Mesenchymal stem cell (in vitro differentiated cells and primary cell): ENCODE data around the gene DOCK8.

ENCODE experiments used
- DNase-seq: peaks from one replicate; pipeline ENCODE4 v3.0.0-alpha.2; 2013
- H2AFZ ChIP-seq: one replicate; pipeline ENCODE4 v1.6.1; 2013; ENCODE audit warnings: low read depth, mild to moderate bottlenecking, control low read depth, inconsistent platforms, low read length, moderate library complexity
- H2AK5ac ChIP-seq: 2 replicates; pipeline ENCODE4 v1.6.1; 2013; ENCODE audit warnings: low read length, moderate library complexity, mild to moderate bottlenecking, inconsistent platforms; ENCODE audit not compliant: severe bottlenecking
- H2BK120ac ChIP-seq: one replicate; pipeline ENCODE4 v1.6.1; 2013; ENCODE audit warnings: low read depth, mild to moderate bottlenecking, inconsistent platforms, low read length, moderate library complexity
- H2BK12ac ChIP-seq, 2 experiments: one replicate each; pipeline ENCODE4 v1.6.1; 2013; ENCODE audit warnings: inconsistent platforms in 2 of 2, low read length in 2 of 2, mild to moderate bottlenecking in 2 of 2, moderate library complexity in 2 of 2, control low read depth in 1 of 2
- H2BK15ac ChIP-seq: one replicate; pipeline ENCODE4 v1.6.1; 2013; ENCODE audit warnings: mild to moderate bottlenecking, low read depth, inconsistent platforms; ENCODE audit not compliant: poor library complexity, severe bottlenecking
- H2BK5ac ChIP-seq: 2 replicates; pipeline ENCODE4 v1.6.1; 2013; ENCODE audit warnings: low read depth, mild to moderate bottlenecking, low read length, control low read depth, inconsistent platforms; ENCODE audit not compliant: poor library complexity, severe bottlenecking
- H3K14ac ChIP-seq, 2 experiments: one replicate each; pipeline ENCODE4 v1.6.1; 2013; ENCODE audit warnings: inconsistent platforms in 2 of 2, low read length in 2 of 2, control low read depth in 1 of 2, mild to moderate bottlenecking in 1 of 2, moderate library complexity in 1 of 2
- H3K18ac ChIP-seq, 2 experiments: one replicate each; pipeline ENCODE4 v1.6.1; 2013; ENCODE audit warnings: inconsistent platforms in 2 of 2, low read length in 2 of 2, control low read depth in 1 of 2, low read depth in 1 of 2, mild to moderate bottlenecking in 1 of 2
- H3K23ac ChIP-seq, 2 experiments: one replicate each; pipeline ENCODE4 v1.6.1; 2013; ENCODE audit warnings: inconsistent platforms in 2 of 2, low read length in 2 of 2, mild to moderate bottlenecking in 2 of 2, moderate library complexity in 2 of 2, control low read depth in 1 of 2
- H3K27ac ChIP-seq: 2 replicates; pipeline ENCODE4 v1.5.1; 2013; ENCODE audit warnings: mild to moderate bottlenecking, moderate library complexity, low read length, control low read depth, inconsistent platforms; ENCODE audit not compliant: poor library complexity, severe bottlenecking
- H3K27me3 ChIP-seq, 2 experiments: 2 replicates each; pipeline versions ENCODE4 v1.6.1 to v1.7.0; 2013; ENCODE audit warnings: low read length in 2 of 2, mild to moderate bottlenecking in 2 of 2, moderate library complexity in 2 of 2, control low read depth in 1 of 2, inconsistent platforms in 1 of 2; ENCODE audit not compliant: control insufficient read depth in 1 of 2, insufficient read depth in 1 of 2
- H3K36me3 ChIP-seq, 2 experiments: 2 replicates each; pipeline versions ENCODE4 v1.6.1 to v1.7.0; 2013; ENCODE audit warnings: low read length in 2 of 2, control low read depth in 1 of 2, inconsistent platforms in 1 of 2, low read depth in 1 of 2, mild to moderate bottlenecking in 1 of 2; ENCODE audit not compliant: insufficient read depth in 2 of 2, control insufficient read depth in 1 of 2
- H3K4ac ChIP-seq, 2 experiments: one replicate each; pipeline ENCODE4 v1.6.1; 2013; ENCODE audit warnings: inconsistent platforms in 2 of 2, low read length in 2 of 2, mild to moderate bottlenecking in 2 of 2, moderate library complexity in 2 of 2, control low read depth in 1 of 2, low read depth in 1 of 2
- H3K4me1 ChIP-seq: 2 replicates; pipeline ENCODE4 v1.6.1; 2013; ENCODE audit warnings: low read depth, low read length, control low read depth; ENCODE audit not compliant: control insufficient read depth, insufficient read depth
- H3K4me2 ChIP-seq: 2 replicates; pipeline ENCODE4 v1.6.1; 2013; ENCODE audit warnings: low read length, mild to moderate bottlenecking, inconsistent platforms; ENCODE audit not compliant: poor library complexity, severe bottlenecking
- H3K4me3 ChIP-seq, 2 experiments: 2 replicates each; pipeline versions ENCODE4 v1.5.1 to v1.7.0; 2013; ENCODE audit warnings: low read length in 2 of 2, mild to moderate bottlenecking in 2 of 2, control low read depth in 1 of 2, low read depth in 1 of 2; ENCODE audit not compliant: insufficient read depth in 1 of 2
- H3K79me1 ChIP-seq: replicated peaks from 2 replicates; pipeline ENCODE4 v1.6.1; 2013; ENCODE audit warnings: mild to moderate bottlenecking, control low read depth, low read length, inconsistent platforms; ENCODE audit not compliant: poor library complexity, severe bottlenecking
- H3K9ac ChIP-seq: 2 replicates; pipeline ENCODE4 v1.7.0; 2013; ENCODE audit warnings: mild to moderate bottlenecking, low read length, moderate library complexity
- H3K9me3 ChIP-seq: 2 replicates; pipeline ENCODE4 v1.7.0; 2013; ENCODE audit warnings: mild to moderate bottlenecking, low read length; ENCODE audit not compliant: control insufficient read depth
- H4K8ac ChIP-seq: one replicate; pipeline ENCODE4 v1.6.1; 2013; ENCODE audit warnings: inconsistent platforms, mild to moderate bottlenecking, low read length, moderate library complexity
- H4K91ac ChIP-seq: one replicate; pipeline ENCODE4 v1.6.1; 2013; ENCODE audit warnings: mild to moderate bottlenecking, low read length, inconsistent platforms
- WGBS: methylation state at CpG from one replicate; pipeline ENCODE4 v1.1.7; 2013; ENCODE audit warnings: mixed read lengths; 5-methylcytosine and 5-hydroxymethylcytosine counted together

DOCK8 gene

GRCh38 chr9:346111-346571 lies 131.5 kb downstream of the DOCK8 start:
- H3K36me3 ChIP-seq = no peaks in the 10 kb centered on the region
- no peaks in the 10 kb centered on the region for H3K4me1 ChIP-seq
- no peak overlapping the region for H2AFZ ChIP-seq
- 76% methylated on average over 6 of the region's 8 CpGs for WGBS
- H4K8ac ChIP-seq = no peak overlapping the region
- H3K4me2 ChIP-seq = no peak overlapping the region
- H2BK12ac ChIP-seq = no peak overlapping the region
- H3K79me1 ChIP-seq = no peaks in the 10 kb centered on the region
- H3K4ac ChIP-seq = no peak overlapping the region
- H2BK5ac ChIP-seq = no peak overlapping the region
- H2AK5ac ChIP-seq = no peak overlapping the region
- H3K4me3 ChIP-seq = no peak overlapping the region
- no peaks in the 10 kb centered on the region for H3K9me3 ChIP-seq
- DNase-seq = no peak
- no peak overlapping the region for H2BK15ac ChIP-seq
- H3K14ac ChIP-seq = no peak overlapping the region
- H3K27ac ChIP-seq = no peak overlapping the region
- no peak overlapping the region for H4K91ac ChIP-seq
- H3K9ac ChIP-seq = no peak overlapping the region
- H2BK120ac ChIP-seq = no peak overlapping the region
- no peak overlapping the region for H3K18ac ChIP-seq
- no peak overlapping the region for H3K23ac ChIP-seq
- peaks cover 22 to 27% of the 10 kb centered on the region in 2 experiments for H3K27me3 ChIP-seq

DNA sequence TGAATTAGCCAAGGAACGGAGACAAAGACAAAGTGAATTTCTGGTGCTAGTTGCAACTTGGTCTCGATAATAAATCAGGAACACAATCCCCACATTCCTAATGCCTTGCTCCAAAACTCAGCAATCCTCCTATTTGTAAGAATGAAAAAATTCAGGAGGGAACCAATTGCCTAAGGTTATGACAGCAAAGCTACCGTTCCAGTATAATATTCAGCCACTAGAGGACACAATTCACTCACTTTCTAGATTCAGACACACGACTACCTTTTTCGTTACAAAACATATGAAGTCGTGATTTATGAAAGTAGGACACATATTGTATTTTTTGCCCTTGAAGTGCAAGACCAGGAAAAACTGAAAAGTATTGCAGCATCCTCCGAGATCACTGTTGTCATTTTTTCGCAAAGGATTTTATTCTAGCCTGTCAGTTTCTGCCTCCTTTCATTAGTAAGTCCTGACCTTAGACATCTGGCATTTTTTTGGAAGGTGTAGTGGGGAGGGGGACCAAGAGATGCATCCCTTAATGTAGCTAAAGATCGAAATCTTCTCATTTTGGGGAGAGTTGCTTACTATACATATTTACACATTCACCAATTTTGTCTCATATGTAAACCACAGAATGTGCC lies 133.1 kb downstream of the DOCK8 start:
- no peak overlapping the region for H3K18ac ChIP-seq
- H3K4me2 ChIP-seq = no peak overlapping the region
- no peak overlapping the region for H3K14ac ChIP-seq
- no peak overlapping the region for H2BK12ac ChIP-seq
- H2BK120ac ChIP-seq = no peak overlapping the region
- H3K9ac ChIP-seq = no peak overlapping the region
- H4K8ac ChIP-seq = no peak overlapping the region
- no peak overlapping the region for H3K27ac ChIP-seq
- no peaks in the 10 kb centered on the region for H3K79me1 ChIP-seq
- H2BK5ac ChIP-seq = no peak overlapping the region
- H2AK5ac ChIP-seq = no peak overlapping the region
- H3K23ac ChIP-seq = no peak overlapping the region
- no peak overlapping the region for H2AFZ ChIP-seq
- no peak overlapping the region for H4K91ac ChIP-seq
- H2BK15ac ChIP-seq = no peak overlapping the region
- WGBS = 59% methylated on average over 7 of the region's 9 CpGs
- H3K4me3 ChIP-seq = no peak overlapping the region
- no peaks in the 10 kb centered on the region for H3K9me3 ChIP-seq
- H3K27me3 ChIP-seq = peaks cover 26 to 29% of the 10 kb centered on the region in 2 experiments
- H3K4me1 ChIP-seq = no peaks in the 10 kb centered on the region
- no peaks in the 10 kb centered on the region for H3K36me3 ChIP-seq
- peak; percentile 3 for DNase-seq
- no peak overlapping the region for H3K4ac ChIP-seq

DNA sequence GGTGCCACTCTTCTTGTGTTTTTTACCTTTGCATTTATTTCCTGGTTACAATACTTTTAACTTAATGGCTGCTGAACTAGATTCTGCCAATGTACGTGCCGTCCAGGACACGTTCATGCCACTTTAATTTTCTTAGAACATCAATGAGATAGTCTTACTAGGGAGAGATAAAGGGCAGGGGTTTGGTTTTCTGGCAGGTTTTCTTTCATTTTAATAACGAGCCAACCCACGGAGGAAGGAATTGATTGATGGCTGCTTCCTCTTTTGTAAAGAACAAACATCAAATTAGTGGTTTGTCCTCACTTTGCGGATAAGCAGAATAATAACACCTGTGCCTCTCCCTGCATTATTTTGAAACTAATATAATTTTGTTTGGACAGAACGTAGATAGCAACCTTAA lies 135.7 kb downstream of the DOCK8 start:
- Histone ChIP-seq H2BK15ac (no peak overlapping the region), H2BK120ac (no peak overlapping the region), H2AK5ac (no peak overlapping the region), H3K36me3 (no peaks in the 10 kb centered on the region), H3K4me2 (no peak overlapping the region), H3K27ac (no peak overlapping the region), H2BK5ac (no peak overlapping the region), H3K79me1 (no peaks in the 10 kb centered on the region), H3K4me1 (no peaks in the 10 kb centered on the region), H3K27me3 (peaks cover 23 to 31% of the 10 kb centered on the region in 2 experiments), H3K4me3 (no peak overlapping the region), H3K18ac (no peak overlapping the region), H3K23ac (no peak overlapping the region), H2BK12ac (no peak overlapping the region), H4K91ac (no peak overlapping the region), H3K9ac (no peak overlapping the region), H3K9me3 (no peaks in the 10 kb centered on the region), H3K4ac (no peak overlapping the region), H4K8ac (no peak overlapping the region), H2AFZ (no peak overlapping the region), H3K14ac (no peak overlapping the region)
- WGBS = 61% methylated on average over 6 of the region's 7 CpGs
- no peak for DNase-seq

GRCh38 chr9:351916-352315 lies 137.3 kb downstream of the DOCK8 start:
- Histone ChIP-seq H3K79me1 (no peaks in the 10 kb centered on the region), H3K27ac (no peak overlapping the region), H2BK12ac (no peak overlapping the region), H2AFZ (no peak overlapping the region), H3K9me3 (no peaks in the 10 kb centered on the region), H3K14ac (no peak overlapping the region), H3K4me2 (no peak overlapping the region), H3K4ac (no peak overlapping the region), H2BK5ac (no peak overlapping the region), H3K36me3 (no peaks in the 10 kb centered on the region), H2BK15ac (no peak overlapping the region), H2BK120ac (no peak overlapping the region), H4K8ac (no peak overlapping the region), H2AK5ac (no peak overlapping the region), H3K9ac (no peak overlapping the region), H3K4me3 (no peak overlapping the region), H3K18ac (no peak overlapping the region), H3K27me3 (peaks cover 10 to 18% of the 10 kb centered on the region in 2 experiments), H3K23ac (no peak overlapping the region), H4K91ac (no peak overlapping the region), H3K4me1 (no peaks in the 10 kb centered on the region)
- no peak for DNase-seq
- 88% methylated on average over 5 of the region's 5 CpGs for WGBS
